HEK293 (cell line): ENCODE results near the gene FGFR3.
A peak's percentile ranks its signal among the peaks of the same experiment; 100 is the strongest.

Experiments
- HOXC10 ChIP-seq: sonication (generic); formaldehyde crosslinking; IDR thresholded peaks from 2 replicates; pipeline ENCODE4 v1.8.1; 2023; ENCODE audit warnings: mild to moderate bottlenecking, missing genetic modification reagents
- KLF16 ChIP-seq: fragments of 450-650 bp; formaldehyde crosslinking; IDR thresholded peaks from 2 replicates; pipeline ENCODE4 v1.5.1; 2017; ENCODE audit warnings: missing biosample characterization, missing genetic modification characterization
- KLF17 ChIP-seq: fragments of 450-650 bp; formaldehyde crosslinking; IDR thresholded peaks from 2 replicates; pipeline ENCODE4 v1.5.1; 2016; ENCODE audit warnings: missing biosample characterization, missing genetic modification characterization
- ZBTB20 ChIP-seq: fragments of 450-650 bp; formaldehyde crosslinking; IDR thresholded peaks from 2 replicates; pipeline ENCODE4 v1.5.1; 2016; ENCODE audit warnings: missing biosample characterization, missing genetic modification characterization
- ZBTB6 ChIP-seq: fragments of 450-650 bp; formaldehyde crosslinking; IDR thresholded peaks from 2 replicates; pipeline ENCODE4 v1.5.1; 2017; ENCODE audit warnings: missing biosample characterization, missing genetic modification characterization
- ZFP3 ChIP-seq: fragments of 450-650 bp; formaldehyde crosslinking; IDR thresholded peaks from 2 replicates; pipeline ENCODE4 v1.5.1; 2016; ENCODE audit warnings: low read depth, missing biosample characterization, missing genetic modification characterization
- ZNF112 ChIP-seq: fragments of 450-650 bp; formaldehyde crosslinking; IDR thresholded peaks from 2 replicates; pipeline ENCODE4 v1.5.0; 2017; ENCODE audit warnings: missing biosample characterization, missing genetic modification characterization
- ZNF202 ChIP-seq: fragments of 450-650 bp; formaldehyde crosslinking; IDR thresholded peaks from 2 replicates; pipeline ENCODE4 v1.5.1; 2016; ENCODE audit warnings: missing biosample characterization, missing genetic modification characterization, borderline replicate concordance
- ZNF426 ChIP-seq: fragments of 450-650 bp; formaldehyde crosslinking; IDR thresholded peaks from 2 replicates; pipeline ENCODE4 v1.5.1; 2017; ENCODE audit warnings: missing biosample characterization, missing genetic modification characterization, mild to moderate bottlenecking, inconsistent platforms, moderate library complexity
- ZNF48 ChIP-seq: fragments of 450-650 bp; formaldehyde crosslinking; IDR thresholded peaks from 2 replicates; pipeline ENCODE4 v1.5.1; 2016; ENCODE audit warnings: missing biosample characterization, missing genetic modification characterization
- ZNF529 ChIP-seq: fragments of 450-650 bp; formaldehyde crosslinking; IDR thresholded peaks from 2 replicates; pipeline ENCODE4 v1.5.1; 2017; ENCODE audit warnings: missing genetic modification characterization, missing biosample characterization; ENCODE audit not compliant: insufficient replicate concordance
- ZNF549 ChIP-seq: fragments of 450-650 bp; IDR thresholded peaks from 2 replicates; pipeline ENCODE4 v1.5.1; 2018; ENCODE audit warnings: missing biosample characterization, missing genetic modification characterization, mild to moderate bottlenecking, inconsistent platforms, moderate library complexity
- ZNF571 ChIP-seq: fragments of 450-650 bp; formaldehyde crosslinking; IDR thresholded peaks from 2 replicates; pipeline ENCODE4 v1.5.0; 2017; ENCODE audit warnings: missing biosample characterization, missing genetic modification characterization
- ZNF610 ChIP-seq: fragments of 450-650 bp; formaldehyde crosslinking; IDR thresholded peaks from 2 replicates; pipeline ENCODE4 v1.5.1; 2016; ENCODE audit warnings: missing biosample characterization, missing genetic modification characterization, borderline replicate concordance
- ZNF664 ChIP-seq: fragments of 450-650 bp; formaldehyde crosslinking; IDR thresholded peaks from 2 replicates; pipeline ENCODE4 v1.5.1; 2016; ENCODE audit warnings: missing biosample characterization, missing genetic modification characterization
- ZNF701 ChIP-seq: fragments of 450-650 bp; formaldehyde crosslinking; IDR thresholded peaks from 2 replicates; pipeline ENCODE4 v1.5.1; 2016; ENCODE audit warnings: missing biosample characterization, missing genetic modification characterization
- ZNF830 ChIP-seq: fragments of 450-650 bp; IDR thresholded peaks from 2 replicates; pipeline ENCODE4 v1.5.0; 2018; ENCODE audit warnings: missing biosample characterization, missing genetic modification characterization, low read depth, mild to moderate bottlenecking, moderate library complexity
- ZSCAN16 ChIP-seq: fragments of 450-650 bp; formaldehyde crosslinking; IDR thresholded peaks from 2 replicates; pipeline ENCODE4 v1.5.1; 2016; ENCODE audit warnings: missing biosample characterization, missing genetic modification characterization
- TF ChIP-seq, protein P1 (sequence below): fragments of 450-650 bp; formaldehyde crosslinking; IDR thresholded peaks from 2 replicates; pipeline ENCODE4 v1.5.1; 2016; ENCODE audit warnings: missing biosample characterization, missing genetic modification characterization
- TF ChIP-seq, protein P2 (sequence below): fragments of 450-650 bp; formaldehyde crosslinking; conservative IDR thresholded peaks from 2 replicates; pipeline ENCODE4 v1.5.1; 2016; ENCODE audit warnings: low read depth, missing biosample characterization, missing genetic modification characterization
- TF ChIP-seq, protein P3 (sequence below): fragments of 450-650 bp; formaldehyde crosslinking; IDR thresholded peaks from 2 replicates; pipeline ENCODE4 v1.5.1; 2016; ENCODE audit warnings: missing biosample characterization, missing genetic modification characterization
- TF ChIP-seq, protein P4 (sequence below): fragments of 450-650 bp; formaldehyde crosslinking; IDR thresholded peaks from 2 replicates; pipeline ENCODE4 v1.5.1; 2016; ENCODE audit warnings: missing biosample characterization, missing genetic modification characterization, borderline replicate concordance
- TF ChIP-seq, protein P5 (sequence below): fragments of 450-650 bp; formaldehyde crosslinking; IDR thresholded peaks from 2 replicates; pipeline ENCODE4 v1.5.1; 2016; ENCODE audit warnings: missing biosample characterization, missing genetic modification characterization

Gene FGFR3

GRCh38 chr4:1856071-1856942 lies 63.2 kb downstream of the FGFR3 start, which contains the start of gene LETM1 (continued):
- TF ChIP-seq, protein P1, sequence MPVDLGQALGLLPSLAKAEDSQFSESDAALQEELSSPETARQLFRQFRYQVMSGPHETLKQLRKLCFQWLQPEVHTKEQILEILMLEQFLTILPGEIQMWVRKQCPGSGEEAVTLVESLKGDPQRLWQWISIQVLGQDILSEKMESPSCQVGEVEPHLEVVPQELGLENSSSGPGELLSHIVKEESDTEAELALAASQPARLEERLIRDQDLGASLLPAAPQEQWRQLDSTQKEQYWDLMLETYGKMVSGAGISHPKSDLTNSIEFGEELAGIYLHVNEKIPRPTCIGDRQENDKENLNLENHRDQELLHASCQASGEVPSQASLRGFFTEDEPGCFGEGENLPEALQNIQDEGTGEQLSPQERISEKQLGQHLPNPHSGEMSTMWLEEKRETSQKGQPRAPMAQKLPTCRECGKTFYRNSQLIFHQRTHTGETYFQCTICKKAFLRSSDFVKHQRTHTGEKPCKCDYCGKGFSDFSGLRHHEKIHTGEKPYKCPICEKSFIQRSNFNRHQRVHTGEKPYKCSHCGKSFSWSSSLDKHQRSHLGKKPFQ (tag by site-specific recombination): no peak
- TF ChIP-seq ZFP3 (no peak), ZNF426 (tag by site-specific recombination) (no peak), ZNF112 (no peak), ZNF202 (tag by site-specific recombination) (no peak), ZNF830 (tag by site-specific recombination) (no peak), ZNF48 (no peak), ZBTB20 (tag by site-specific recombination) (peak; percentile 99), ZNF664 (tag by site-specific recombination) (no peak), ZNF529 (tag by site-specific recombination) (no peak), KLF17 (tag by site-specific recombination) (no peak), ZNF549 (tag by site-specific recombination) (no peak), ZNF610 (no peak), ZNF701 (tag by site-specific recombination) (no peak), ZNF571 (tag by site-specific recombination) (no peak), ZSCAN16 (tag by site-specific recombination) (no peak), HOXC10 (CRISPR knock-in tag) (no peak), KLF16 (tag by site-specific recombination) (no peak), ZBTB6 (tag by site-specific recombination) (0 out of 2 replicates have a peak, but pooled peaks have one; percentile 8)
- TF ChIP-seq, protein P2, sequence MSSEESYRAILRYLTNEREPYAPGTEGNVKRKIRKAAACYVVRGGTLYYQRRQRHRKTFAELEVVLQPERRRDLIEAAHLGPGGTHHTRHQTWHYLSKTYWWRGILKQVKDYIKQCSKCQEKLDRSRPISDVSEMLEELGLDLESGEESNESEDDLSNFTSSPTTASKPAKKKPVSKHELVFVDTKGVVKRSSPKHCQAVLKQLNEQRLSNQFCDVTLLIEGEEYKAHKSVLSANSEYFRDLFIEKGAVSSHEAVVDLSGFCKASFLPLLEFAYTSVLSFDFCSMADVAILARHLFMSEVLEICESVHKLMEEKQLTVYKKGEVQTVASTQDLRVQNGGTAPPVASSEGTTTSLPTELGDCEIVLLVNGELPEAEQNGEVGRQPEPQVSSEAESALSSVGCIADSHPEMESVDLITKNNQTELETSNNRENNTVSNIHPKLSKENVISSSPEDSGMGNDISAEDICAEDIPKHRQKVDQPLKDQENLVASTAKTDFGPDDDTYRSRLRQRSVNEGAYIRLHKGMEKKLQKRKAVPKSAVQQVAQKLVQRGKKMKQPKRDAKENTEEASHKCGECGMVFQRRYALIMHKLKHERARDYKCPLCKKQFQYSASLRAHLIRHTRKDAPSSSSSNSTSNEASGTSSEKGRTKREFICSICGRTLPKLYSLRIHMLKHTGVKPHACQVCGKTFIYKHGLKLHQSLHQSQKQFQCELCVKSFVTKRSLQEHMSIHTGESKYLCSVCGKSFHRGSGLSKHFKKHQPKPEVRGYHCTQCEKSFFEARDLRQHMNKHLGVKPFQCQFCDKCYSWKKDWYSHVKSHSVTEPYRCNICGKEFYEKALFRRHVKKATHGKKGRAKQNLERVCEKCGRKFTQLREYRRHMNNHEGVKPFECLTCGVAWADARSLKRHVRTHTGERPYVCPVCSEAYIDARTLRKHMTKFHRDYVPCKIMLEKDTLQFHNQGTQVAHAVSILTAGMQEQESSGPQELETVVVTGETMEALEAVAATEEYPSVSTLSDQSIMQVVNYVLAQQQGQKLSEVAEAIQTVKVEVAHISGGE (tag by site-specific recombination): peak; percentile 95
- TF ChIP-seq, protein P3, sequence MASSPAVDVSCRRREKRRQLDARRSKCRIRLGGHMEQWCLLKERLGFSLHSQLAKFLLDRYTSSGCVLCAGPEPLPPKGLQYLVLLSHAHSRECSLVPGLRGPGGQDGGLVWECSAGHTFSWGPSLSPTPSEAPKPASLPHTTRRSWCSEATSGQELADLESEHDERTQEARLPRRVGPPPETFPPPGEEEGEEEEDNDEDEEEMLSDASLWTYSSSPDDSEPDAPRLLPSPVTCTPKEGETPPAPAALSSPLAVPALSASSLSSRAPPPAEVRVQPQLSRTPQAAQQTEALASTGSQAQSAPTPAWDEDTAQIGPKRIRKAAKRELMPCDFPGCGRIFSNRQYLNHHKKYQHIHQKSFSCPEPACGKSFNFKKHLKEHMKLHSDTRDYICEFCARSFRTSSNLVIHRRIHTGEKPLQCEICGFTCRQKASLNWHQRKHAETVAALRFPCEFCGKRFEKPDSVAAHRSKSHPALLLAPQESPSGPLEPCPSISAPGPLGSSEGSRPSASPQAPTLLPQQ: peak; percentile 52; the same call in 1 of the 2 replicates
- TF ChIP-seq, protein P4, sequence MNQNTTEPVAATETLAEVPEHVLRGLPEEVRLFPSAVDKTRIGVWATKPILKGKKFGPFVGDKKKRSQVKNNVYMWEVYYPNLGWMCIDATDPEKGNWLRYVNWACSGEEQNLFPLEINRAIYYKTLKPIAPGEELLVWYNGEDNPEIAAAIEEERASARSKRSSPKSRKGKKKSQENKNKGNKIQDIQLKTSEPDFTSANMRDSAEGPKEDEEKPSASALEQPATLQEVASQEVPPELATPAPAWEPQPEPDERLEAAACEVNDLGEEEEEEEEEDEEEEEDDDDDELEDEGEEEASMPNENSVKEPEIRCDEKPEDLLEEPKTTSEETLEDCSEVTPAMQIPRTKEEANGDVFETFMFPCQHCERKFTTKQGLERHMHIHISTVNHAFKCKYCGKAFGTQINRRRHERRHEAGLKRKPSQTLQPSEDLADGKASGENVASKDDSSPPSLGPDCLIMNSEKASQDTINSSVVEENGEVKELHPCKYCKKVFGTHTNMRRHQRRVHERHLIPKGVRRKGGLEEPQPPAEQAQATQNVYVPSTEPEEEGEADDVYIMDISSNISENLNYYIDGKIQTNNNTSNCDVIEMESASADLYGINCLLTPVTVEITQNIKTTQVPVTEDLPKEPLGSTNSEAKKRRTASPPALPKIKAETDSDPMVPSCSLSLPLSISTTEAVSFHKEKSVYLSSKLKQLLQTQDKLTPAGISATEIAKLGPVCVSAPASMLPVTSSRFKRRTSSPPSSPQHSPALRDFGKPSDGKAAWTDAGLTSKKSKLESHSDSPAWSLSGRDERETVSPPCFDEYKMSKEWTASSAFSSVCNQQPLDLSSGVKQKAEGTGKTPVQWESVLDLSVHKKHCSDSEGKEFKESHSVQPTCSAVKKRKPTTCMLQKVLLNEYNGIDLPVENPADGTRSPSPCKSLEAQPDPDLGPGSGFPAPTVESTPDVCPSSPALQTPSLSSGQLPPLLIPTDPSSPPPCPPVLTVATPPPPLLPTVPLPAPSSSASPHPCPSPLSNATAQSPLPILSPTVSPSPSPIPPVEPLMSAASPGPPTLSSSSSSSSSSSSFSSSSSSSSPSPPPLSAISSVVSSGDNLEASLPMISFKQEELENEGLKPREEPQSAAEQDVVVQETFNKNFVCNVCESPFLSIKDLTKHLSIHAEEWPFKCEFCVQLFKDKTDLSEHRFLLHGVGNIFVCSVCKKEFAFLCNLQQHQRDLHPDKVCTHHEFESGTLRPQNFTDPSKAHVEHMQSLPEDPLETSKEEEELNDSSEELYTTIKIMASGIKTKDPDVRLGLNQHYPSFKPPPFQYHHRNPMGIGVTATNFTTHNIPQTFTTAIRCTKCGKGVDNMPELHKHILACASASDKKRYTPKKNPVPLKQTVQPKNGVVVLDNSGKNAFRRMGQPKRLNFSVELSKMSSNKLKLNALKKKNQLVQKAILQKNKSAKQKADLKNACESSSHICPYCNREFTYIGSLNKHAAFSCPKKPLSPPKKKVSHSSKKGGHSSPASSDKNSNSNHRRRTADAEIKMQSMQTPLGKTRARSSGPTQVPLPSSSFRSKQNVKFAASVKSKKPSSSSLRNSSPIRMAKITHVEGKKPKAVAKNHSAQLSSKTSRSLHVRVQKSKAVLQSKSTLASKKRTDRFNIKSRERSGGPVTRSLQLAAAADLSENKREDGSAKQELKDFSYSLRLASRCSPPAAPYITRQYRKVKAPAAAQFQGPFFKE (tag by site-specific recombination): no peak
- TF ChIP-seq, protein P5, sequence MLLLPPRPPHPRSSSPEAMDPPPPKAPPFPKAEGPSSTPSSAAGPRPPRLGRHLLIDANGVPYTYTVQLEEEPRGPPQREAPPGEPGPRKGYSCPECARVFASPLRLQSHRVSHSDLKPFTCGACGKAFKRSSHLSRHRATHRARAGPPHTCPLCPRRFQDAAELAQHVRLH (tag by site-specific recombination): peak; percentile 87
